Thyroid gland (tissue), 4 donors: Measurements from ENCODE around the gene VENTX. TPM values are rescaled to one million over a fixed set of nuclear protein-coding genes. Genes with fewer than 3 reads are reported as not detected.
A peak's percentile ranks its signal among the peaks of the same experiment; 100 is the strongest.
"Not testable (repeated sequence)": the region's sequence is repeated elsewhere in the genome, so short reads cannot be mapped to it uniquely, and the experiment has no call there.

ENCODE experiments used
- DNase-seq, 2 donors: peaks; one replicate each; pipeline ENCODE4 v3.0.0-alpha.2; 2019
- H3K27ac ChIP-seq, 3 donors: fragments of 200-600 bp; sonication (generic); 1 replicate in 2 of 3; 2 replicates in 1 of 3; pipeline ENCODE4 v1.5.1; 2016 to 2019; ENCODE audit warnings: mild to moderate bottlenecking in 1 of 3, moderate library complexity in 1 of 3
- H3K27me3 ChIP-seq: fragments of 200-600 bp; sonication (generic); one replicate; pipeline ENCODE4 v1.5.1; 2019
- H3K36me3 ChIP-seq, 2 donors: fragments of 200-600 bp; sonication (generic); one replicate each; pipeline ENCODE4 v1.5.1; 2016 to 2019
- H3K4me1 ChIP-seq, 2 donors: fragments of 200-600 bp; sonication (generic); one replicate each; pipeline ENCODE4 v1.5.1; 2017 to 2019
- H3K4me3 ChIP-seq, 3 donors: fragments of 200-600 bp; sonication (generic); replicated peaks in 1 of 3; 1 replicate in 2 of 3; 2 replicates in 1 of 3; pipeline ENCODE4 v1.5.1; 2016; ENCODE audit warnings: mild to moderate bottlenecking in 1 of 3
- H3K9me3 ChIP-seq: fragments of 200-600 bp; sonication (generic); one replicate; pipeline ENCODE4 v1.5.1; 2017
- CTCF ChIP-seq, 6 experiments: fragments of 200-600 bp in 3 of 6; fragments of 450-650 bp in 3 of 6; sonication (generic) in 3 of 6; IDR thresholded peaks; one replicate each; pipeline ENCODE4 v1.5.1; 2016 to 2019; ENCODE audit warnings: antibody characterized with exemption in 6 of 6, mild to moderate bottlenecking in 2 of 6, inconsistent platforms in 1 of 6, moderate library complexity in 1 of 6
- POLR2A ChIP-seq, 2 donors: fragments of 450-650 bp; IDR thresholded peaks; one replicate each; pipeline ENCODE4 v1.6.1; 2017; ENCODE audit warnings: antibody characterized with exemption in 2 of 2, mild to moderate bottlenecking in 2 of 2, moderate library complexity in 1 of 2
- WGBS, 2 donors: methylation state at CpG; one replicate each; pipeline ENCODE4 v1.1.5; 2017; 5-methylcytosine and 5-hydroxymethylcytosine counted together
- intact Hi-C: fragments of 100-400 bp; cut with DNase I; formaldehyde crosslinking; loops from one replicate; pipeline ENCODE4 v1.15.1; 2023
- total RNA-seq, 4 donors: library from RNA; depleted of rRNA; stranded (reverse); fragments of >200 nt; gene quantifications; one replicate each; pipeline ENCODE4 v1.2.3, GENCODE V29; 2016

Gene VENTX
- total RNA-seq, 4 donors from 2014 or later: 0.40 to 1.3 (median 0.63) TPM; not detected in 1

GRCh38 chr10:133229265-133230043 lies 8.2 kb upstream of the VENTX start:
- no peak for DNase-seq
- no peak overlapping the region for H3K4me3 ChIP-seq
- H3K27ac ChIP-seq: no peak overlapping the region
- intact Hi-C loops: no loop called here
- WGBS, 2 donors: 23 to 26% methylated on average over 27 of the region's 58 CpGs
- H3K4me1 ChIP-seq: peaks cover 4 to 20% of the 10 kb centered on the region in 2 donors
- H3K27me3 ChIP-seq: peaks cover 13% of the 10 kb centered on the region
- H3K36me3 ChIP-seq: no peaks in the 10 kb centered on the region
- TF ChIP-seq POLR2A (IDR thresholded peaks at IDR 0.05): no peak
- no peak for TF ChIP-seq CTCF (IDR thresholded peaks at IDR 0.05)
- H3K9me3 ChIP-seq: no peaks in the 10 kb centered on the region

GRCh38 chr10:133230044-133230361 lies 7.7 kb upstream of the VENTX start, which contains the start of gene UTF1:
Gene UTF1, plus strand, starts transcription at chr10:133230217. Its CDS starts 72 bp downstream, at chr10:133230289.
- intact Hi-C loops: no loop called here
- H3K36me3 ChIP-seq: no peaks in the 10 kb centered on the region
- H3K27me3 ChIP-seq: peaks cover 13% of the 10 kb centered on the region
- no peak within 1 kb of the TSS for H3K27ac ChIP-seq
- H3K4me3 ChIP-seq: no peak within 1 kb of the TSS
- H3K9me3 ChIP-seq: no peaks in the 10 kb centered on the region
- TF ChIP-seq POLR2A (IDR thresholded peaks at IDR 0.05) (no peak), CTCF (IDR thresholded peaks at IDR 0.05) (no peak)
- DNase-seq: no peak
- H3K4me1 ChIP-seq: peaks cover 4 to 20% of the 10 kb centered on the region in 2 donors
- WGBS, 2 donors: no CpG with 5 or more reads among the region's 49 CpGs

- H3K27ac ChIP-seq: no peak overlapping the region
- no peaks in the 10 kb centered on the region for H3K36me3 ChIP-seq
- peak; percentile 35 to 44 for DNase-seq
- H3K4me1 ChIP-seq: peaks cover 0 to 15% of the 10 kb centered on the region in 2 donors
- TF ChIP-seq POLR2A (IDR thresholded peaks at IDR 0.05): no peak
- WGBS, 2 donors: 10% methylated on average over 2 of the region's 122 CpGs; no CpG with 5 or more reads in 1 of the 2 donors
- no peak overlapping the region for H3K4me3 ChIP-seq
- H3K9me3 ChIP-seq: no peaks in the 10 kb centered on the region
- intact Hi-C loops: no loop called here
- peaks cover 18% of the 10 kb centered on the region for H3K27me3 ChIP-seq
These were observed 7.1 kb upstream of the VENTX start for GRCh38 chr10:133230387-133231195.

GRCh38 chr10:133231244-133231945 lies 6.3 kb upstream of the VENTX start:
- H3K27me3 ChIP-seq: peaks cover 26% of the 10 kb centered on the region
- H3K36me3 ChIP-seq: no peaks in the 10 kb centered on the region
- 27 to 48% methylated on average over 23 to 26 of the region's 44 CpGs for WGBS, 2 donors
- intact Hi-C loops: no loop called here
- DNase-seq: no peak
- H3K4me1 ChIP-seq: peaks cover 4 to 18% of the 10 kb centered on the region in 2 donors
- H3K27ac ChIP-seq: no peak overlapping the region
- no peak for TF ChIP-seq CTCF (IDR thresholded peaks at IDR 0.05)
- TF ChIP-seq POLR2A (IDR thresholded peaks at IDR 0.05): no peak
- no peaks in the 10 kb centered on the region for H3K9me3 ChIP-seq
- H3K4me3 ChIP-seq: no peak overlapping the region

- Histone ChIP-seq H3K27me3 (peaks cover 32% of the 10 kb centered on the region), H3K27ac (no peak overlapping the region), H3K9me3 (no peaks in the 10 kb centered on the region), H3K4me1 (peaks cover 11 to 25% of the 10 kb centered on the region in 2 donors), H3K4me3 (no peak overlapping the region), H3K36me3 (no peaks in the 10 kb centered on the region)
- no peak for DNase-seq
- 56 to 80% methylated on average over 7 to 11 of the region's 11 CpGs for WGBS, 2 donors
- no peak for TF ChIP-seq CTCF (IDR thresholded peaks at IDR 0.05)
- TF ChIP-seq POLR2A (IDR thresholded peaks at IDR 0.05): no peak
- intact Hi-C loops: no loop called here
These were observed 5.6 kb upstream of the VENTX start for GRCh38 chr10:133231946-133232574.

- H3K36me3 ChIP-seq, H3K27ac ChIP-seq, H3K4me3 ChIP-seq, DNase-seq, intact Hi-C loops, H3K9me3 ChIP-seq: not testable (repeated sequence)
- Histone ChIP-seq H3K27me3 (peaks cover 32% of the 10 kb centered on the region), H3K4me1 (peaks cover 14 to 30% of the 10 kb centered on the region in 2 donors)
- 61 to 77% methylated on average over 9 to 10 of the region's 10 CpGs for WGBS, 2 donors
These were observed 2.9 kb upstream of the VENTX start for GRCh38 chr10:133234796-133235195.
